ENCODE results near the gene TEX55. TPM values are rescaled to one million over a fixed set of nuclear protein-coding genes. Genes with fewer than 3 reads are reported as not detected.

The TEX55 gene
- not detected in 2 replicates for total RNA-seq

GRCh38 chr3:119145500-119146167 lies at the start of gene TEX55:
TEX55 (plus strand) TSS chr3:119146165; CDS start chr3:119146190, 25 bp downstream.

GRCh38 chr3:119173325-119173724 lies 27.4 kb downstream of the TEX55 start, which contains the start of gene UPK1B:
UPK1B (plus strand) TSS chr3:119173598; CDS start chr3:119186742, 13,144 bp downstream.

Other genes starting within 250 kb of the TEX55 start
- gene IGSF11, start 111.3 kb upstream of the TEX55 start, total RNA-seq: not detected in 2 replicates
- gene UPK1B, start 27.4 kb downstream of the TEX55 start, total RNA-seq: not detected in 2 replicates
- gene B4GALT4, start 94.7 kb downstream of the TEX55 start, total RNA-seq: 3.9 and 7.1 TPM in 2 replicates
- gene ARHGAP31, start 148.2 kb downstream of the TEX55 start, total RNA-seq: 19.5 and 22.9 TPM in 2 replicates